Stimulated activated CD4-positive, alpha-beta T cell treated with anti-CD3 and anti-CD28 coated beads, Interleukin-4, amount 100 ng/mL, for 1 hour (primary cell): ENCODE results near the gene MAP2K6.

ENCODE experiments used
- DNase-seq: peaks from one replicate; pipeline ENCODE4 v3.0.0-alpha.2; 2020

Gene MAP2K6

DNA sequence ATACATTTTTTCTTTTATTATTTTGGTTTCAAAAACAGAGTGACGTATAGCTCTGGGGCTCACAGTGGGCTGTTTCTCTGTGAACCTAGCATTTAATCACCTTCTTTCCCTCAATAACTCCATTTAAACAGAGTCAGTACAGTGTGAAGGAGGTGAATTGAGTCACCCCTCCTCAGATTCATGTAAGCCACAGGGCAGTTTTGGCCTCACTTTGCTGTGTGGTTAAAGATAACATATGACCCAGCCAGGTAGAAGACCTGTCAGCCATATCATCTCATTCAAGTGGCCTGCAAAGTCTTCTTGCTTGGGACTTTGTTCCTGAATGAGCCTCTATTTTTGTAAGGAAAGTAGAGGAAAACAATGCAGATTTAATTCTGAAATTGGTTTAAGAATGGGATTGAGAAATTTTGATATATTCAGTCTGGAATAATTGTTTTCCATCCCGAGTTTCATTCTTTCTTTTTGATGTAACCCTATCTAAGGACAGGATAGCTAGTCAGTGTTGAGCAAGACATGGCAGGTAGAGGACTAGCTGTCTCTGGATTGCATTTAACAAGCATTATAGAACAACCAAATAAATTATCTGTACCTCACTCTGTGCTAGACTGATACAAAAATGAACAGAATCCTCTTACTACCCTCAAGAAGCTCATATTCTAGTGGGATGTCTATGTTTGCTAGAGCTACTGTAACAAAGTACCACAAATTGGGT is 13.1 kb downstream of the MAP2K6 start:
- no peak for DNase-seq

DNA sequence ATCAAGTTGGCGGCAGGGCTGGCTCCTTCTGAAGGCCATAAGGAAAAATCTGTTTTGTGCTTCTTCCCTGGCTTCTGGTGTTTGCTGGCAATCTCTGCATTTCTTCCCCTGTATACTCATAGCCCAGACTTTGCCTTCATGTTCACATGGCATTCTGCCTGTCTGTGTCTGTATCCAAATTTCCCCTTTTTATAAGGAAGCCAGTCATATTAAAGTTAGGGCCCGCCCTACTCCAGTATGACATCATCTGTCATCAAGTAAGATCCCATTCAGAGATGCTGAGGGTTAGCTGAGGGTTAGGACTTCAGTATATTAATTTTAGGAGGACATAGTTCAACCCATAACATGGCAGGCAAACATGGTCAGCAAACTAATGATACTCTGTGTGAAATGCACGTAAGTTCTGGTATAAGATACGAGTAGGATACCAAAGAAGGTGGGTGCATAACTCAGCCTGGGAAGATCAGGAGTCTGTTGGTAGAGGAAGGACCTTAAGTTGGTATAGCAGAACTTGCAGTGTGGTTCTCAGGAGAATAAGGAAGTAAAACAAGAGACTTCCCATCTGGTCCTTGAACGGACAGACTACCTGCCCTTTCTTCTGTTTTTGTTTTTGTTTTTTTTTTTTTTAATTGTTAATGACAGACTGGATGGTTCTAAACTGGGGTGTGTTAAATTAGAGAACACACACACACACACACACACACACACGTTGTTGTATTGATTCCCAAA is 13.9 kb downstream of the MAP2K6 start:
- DNase-seq, result no peak

DNA sequence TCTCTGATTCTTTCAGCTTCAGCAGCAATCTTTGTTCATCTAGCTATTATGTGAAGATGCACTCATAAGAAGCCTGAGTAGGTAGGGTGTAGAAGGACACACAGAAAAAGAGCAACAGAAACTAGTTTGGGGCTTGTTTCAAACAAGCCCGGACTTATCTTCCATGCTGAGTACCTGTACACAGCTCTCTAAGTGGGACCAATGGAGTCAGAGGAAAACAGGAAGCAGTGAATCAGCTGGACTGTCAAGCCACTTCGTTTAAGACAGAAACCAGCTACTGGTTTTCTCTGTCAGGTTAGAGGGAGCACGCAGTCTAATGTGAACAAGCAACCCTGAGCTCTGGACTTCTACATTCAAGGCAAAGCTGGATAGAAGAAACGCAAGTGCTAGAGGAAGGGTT is 16.0 kb downstream of the MAP2K6 start:
- no peak for DNase-seq

DNA sequence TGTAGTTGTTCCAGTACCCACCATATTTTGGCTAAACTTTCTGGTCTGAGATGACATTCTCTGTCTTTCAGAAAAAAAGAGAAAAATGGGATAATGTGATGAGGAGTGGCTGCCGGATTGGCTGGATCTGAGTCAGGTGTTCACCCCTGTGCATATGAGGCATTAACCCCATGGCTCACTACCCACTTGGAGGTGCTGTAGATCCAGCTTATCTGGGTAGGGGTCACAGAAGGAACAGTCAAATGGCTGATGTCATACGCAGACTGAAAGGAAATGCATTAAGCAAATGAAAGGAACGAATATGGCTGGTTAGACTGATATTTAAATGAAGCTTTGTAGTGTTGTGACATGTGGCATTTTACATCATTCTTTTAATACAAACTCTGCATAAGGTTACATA is 17.3 kb downstream of the MAP2K6 start:
- no peak for DNase-seq

DNA sequence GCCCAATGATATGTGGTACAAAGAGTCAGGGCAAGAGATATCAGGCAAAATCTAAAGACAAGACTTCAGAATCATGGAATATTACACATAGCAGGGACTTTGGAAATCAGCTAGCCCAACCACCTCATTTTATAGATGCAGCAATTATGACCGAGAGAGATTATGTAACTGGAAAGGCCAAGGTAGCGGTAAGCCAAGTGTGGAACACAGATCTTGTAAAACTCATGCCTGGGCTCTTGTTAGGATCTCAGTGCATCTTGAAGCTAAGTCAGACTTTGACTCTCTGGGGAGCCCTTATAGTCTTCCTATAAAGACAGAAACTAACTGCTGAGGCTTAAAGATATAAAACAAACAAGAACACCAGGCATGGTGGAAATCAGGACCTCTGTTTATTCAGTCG is 18.6 kb downstream of the MAP2K6 start:
- DNase-seq, result no peak

DNA sequence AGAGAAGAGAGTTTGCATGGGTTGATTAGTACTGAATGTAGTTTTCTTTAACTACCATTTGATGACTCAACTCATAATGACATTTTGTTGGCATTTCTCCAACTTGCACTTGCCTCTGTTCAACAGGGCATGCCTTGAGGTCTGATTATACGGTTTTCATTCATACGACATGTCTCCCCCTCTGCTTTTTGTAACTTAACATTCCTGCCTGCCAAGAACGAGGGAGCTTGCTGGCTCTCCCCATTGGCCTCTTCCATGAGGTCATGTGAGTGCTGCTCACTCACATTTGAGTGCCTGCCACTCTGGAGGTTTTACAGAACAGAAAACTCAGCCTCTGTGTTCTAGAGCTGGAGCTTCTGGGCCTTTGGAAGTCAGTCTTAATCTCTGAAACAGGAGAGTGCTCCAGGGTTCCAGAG is 19.7 kb downstream of the MAP2K6 start:
- DNase-seq, result no peak

DNA sequence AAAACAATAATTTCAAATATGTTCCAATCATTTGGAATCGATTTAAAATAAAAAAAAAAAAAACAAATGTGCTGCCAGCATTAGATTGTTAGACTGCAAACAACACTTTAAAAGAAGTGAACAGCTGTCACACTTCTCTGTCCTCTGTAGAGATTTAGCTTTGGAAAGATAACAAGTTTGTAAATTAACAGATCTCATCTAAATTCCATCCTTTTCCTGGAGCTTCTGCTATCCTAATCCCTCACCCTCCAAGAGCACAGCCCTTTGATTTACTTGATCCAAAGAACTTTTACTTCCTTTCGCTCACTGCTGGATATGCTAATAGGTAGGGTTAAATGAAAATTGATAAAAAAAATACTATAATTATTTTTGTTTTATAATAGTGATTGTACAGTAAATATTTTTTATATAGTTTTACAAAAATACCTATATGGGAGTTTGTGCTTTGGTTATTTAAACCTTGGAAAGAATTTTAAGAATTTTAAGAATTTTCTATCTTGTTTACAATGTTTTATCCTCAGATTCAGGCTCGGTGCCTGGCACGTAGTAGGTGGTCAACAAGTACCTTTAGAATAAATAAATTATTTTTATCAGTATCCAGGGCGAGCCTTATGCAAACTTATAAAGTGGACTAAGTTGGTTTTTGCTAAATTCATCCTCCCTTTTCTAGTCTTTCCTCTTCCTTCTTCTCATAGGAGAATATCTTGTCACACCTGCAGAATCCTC is 21.6 kb downstream of the MAP2K6 start:
- no peak for DNase-seq

DNA sequence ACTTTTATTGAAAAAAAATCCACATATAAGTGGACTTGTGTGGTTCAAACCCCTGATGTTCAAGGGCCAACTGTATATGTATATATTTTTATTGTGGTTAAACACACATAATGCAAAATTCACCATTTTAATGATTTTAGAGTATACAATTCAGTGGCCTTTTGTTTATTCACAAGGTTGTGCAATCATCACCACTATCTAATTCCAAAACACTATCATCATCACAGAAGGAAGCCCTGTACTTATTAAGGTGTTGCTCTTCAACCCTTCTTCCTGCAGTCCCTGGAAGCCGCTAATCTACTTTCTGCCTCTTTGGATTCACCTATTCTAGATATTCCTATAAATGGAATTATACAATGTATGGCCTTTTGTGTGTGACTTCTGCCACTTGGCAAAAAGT is 23.0 kb downstream of the MAP2K6 start:
- no peak for DNase-seq

DNA sequence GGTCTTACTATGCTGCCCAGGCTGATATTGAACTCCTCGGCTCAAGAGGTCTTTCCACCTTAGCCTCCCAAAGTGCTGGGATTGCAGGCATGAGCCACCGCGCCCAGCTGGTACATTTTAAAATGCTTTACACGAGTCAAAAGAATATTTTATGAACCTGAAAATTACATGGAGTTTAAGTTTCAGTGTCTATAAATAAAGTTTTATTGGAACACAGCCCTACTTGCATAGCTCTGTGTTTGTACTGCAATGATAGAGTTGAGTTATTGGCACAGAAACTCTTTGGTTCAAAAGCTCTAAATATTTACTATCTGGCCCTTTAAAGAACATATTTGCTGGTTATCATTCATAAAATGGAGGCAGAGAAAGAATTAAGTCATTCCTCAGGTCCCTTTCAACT is 24.3 kb downstream of the MAP2K6 start:
- no peak for DNase-seq

DNA sequence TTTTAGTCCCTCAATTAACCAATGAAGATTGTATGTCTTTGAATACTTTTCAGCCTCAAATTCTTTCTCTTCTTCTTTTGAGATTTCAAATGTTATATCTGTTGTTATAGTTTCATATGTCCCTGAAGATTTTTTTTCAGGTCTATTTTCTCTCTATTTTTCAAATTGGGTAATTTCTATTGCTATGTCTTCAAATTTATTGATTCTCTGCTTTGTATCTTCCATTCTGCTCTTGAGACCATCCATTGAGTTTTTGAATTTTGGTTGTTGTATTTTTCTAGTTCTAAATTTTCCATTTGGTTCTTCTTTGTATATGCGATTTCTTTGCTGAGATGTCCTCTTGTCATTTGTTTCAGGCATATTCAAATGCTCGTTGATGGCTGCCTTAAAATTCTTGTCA is 26.7 kb downstream of the MAP2K6 start:
- DNase-seq, result no peak

DNA sequence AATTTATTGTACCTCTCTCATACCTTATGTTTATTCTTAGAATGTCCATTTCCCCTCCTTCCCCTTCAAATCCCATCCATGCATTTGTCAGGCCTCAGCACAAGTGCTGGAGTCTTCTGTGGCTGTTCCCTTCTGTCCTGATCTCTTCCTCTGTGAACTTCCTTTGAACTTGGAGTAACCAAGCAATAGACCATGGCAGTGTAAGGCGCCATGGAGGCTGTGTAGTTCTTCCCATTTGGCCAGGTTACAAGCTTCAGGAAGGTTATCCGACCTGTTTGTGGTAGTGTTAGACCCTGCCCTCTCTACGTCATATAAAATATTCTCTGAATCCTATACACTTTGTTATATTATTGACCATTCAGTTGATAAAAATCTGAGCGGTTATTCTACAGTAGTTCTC is 28.6 kb downstream of the MAP2K6 start:
- DNase-seq, result no peak

DNA sequence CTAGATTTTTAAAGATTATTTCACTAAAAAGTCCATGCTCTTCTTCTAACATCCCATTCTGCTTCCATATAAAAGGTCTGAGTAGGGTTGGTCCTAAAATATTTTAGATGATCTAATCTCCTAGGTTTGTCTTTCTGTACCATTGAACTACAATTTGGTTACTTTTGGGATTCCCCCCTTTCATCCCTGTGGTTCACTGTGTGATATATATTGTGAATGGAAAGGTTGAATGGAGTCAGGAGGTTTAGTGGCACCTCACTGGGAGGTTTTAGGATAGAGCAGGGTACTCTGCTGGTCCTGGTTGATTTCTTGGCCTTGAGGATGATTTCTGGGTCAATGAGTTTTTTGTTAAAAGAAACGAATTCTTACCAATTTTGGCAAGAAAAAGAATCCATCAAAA is 29.5 kb downstream of the MAP2K6 start:
- no peak for DNase-seq

DNA sequence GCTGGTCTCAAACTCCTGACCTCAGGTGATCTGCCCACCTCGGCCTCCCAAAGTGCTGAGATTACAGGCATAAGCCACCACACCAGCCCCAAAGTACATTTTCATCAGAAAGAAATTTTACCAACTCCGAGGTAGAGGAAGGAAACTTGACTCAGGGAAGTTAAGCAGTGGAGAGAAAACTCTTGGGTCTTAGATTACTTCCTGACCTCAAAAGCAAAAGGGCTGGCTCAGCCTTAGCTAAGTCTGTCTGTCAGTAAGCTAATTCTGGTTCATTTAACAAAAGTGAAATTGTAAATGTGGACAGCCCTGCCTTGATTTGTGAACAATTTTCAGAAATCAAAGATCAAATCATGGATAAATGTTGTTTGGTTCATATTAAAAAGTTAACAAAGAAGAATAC is 30.6 kb downstream of the MAP2K6 start:
- no peak for DNase-seq

DNA sequence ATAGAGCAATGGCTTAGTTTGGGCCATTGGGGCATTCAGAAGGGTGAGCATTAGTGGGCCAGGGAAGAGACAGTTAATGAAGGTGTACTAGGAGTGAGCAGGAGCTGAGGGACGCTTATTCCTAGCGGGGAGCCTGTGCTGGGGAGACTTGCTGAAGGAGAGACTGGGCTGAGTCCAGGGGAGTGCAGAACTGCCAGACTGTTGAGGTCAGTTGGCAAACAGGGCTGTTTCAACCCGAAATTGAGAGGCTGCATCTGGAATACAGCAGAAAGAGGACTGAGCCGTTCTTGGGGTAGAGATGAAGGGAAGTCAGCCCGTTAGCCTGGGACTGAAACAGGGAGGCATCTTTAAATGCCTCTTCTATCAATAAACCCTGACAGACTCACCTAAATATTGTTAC is 33.2 kb downstream of the MAP2K6 start:
- DNase-seq, result no peak

DNA sequence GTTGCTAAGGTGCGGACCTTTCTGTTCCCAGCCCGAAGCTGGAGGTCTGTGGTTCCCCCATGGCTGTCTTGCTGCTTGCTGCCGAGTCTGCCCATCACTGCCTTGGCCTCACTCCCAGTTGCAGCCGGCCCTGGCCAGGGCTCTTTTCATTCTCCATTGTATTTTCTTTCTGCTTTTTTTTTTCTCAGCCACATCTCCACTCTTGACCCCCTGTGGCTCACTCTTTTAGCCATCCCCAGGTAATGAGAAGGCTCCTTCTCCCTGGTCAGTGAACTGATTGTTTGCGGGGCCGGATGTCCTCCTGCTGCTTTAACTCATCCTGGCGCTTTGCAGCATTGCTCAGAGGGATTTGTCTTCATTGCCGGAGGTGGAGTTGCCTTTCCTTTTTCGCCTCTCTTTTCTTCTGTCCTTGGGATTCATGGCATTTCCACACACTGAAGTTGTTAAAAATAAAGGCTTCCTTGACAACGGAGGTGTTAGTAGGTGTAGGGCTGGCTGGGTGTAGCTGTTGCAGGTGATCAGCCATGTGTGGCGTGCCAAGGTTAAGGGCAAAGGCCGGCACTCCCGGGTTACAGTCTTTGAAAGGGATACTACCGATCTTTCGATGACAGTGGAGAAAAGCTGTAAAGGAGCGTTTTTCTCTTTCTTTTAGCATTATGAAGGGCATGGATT is 34.1 kb downstream of the MAP2K6 start:
- DNase-seq, result no peak

DNA sequence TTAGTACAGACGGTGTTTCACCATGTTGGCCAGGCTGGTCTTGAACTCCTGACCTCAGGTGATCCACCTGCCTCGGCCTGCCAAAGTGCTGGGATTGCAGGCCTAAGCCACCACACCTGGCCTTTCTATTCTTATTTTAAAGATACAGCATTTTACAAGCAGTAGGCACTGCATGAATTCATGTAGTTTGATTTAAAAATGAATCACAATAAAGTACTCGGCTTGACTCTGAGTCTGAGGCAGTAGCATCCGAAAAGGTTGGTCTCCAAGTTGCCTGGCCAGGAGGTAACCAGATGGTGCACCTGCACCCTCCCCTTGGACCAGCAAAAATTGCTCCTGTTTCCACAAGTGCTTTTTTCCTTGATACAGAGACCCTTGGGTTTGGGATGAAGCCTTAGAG is 35.6 kb downstream of the MAP2K6 start:
- DNase-seq, result no peak

DNA sequence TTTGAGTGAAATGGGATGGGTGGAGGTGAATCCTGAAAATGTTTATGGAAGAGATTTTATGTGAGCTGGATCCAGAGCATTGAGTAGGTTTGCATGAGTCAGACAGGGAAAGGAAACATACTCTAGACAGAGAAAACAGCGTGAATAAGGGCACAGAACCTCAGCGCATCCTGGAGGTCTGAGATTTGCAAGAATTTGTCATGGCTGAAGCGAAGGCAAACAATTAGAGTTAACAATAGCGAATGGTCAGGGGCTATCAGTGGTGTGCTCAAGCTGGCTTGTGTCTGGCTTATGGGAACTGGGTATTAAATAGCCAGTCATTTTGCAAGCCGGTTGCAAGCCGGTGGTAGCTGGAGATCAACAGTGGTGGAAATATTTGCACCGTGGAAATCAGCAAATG is 36.4 kb downstream of the MAP2K6 start:
- DNase-seq, result no peak

DNA sequence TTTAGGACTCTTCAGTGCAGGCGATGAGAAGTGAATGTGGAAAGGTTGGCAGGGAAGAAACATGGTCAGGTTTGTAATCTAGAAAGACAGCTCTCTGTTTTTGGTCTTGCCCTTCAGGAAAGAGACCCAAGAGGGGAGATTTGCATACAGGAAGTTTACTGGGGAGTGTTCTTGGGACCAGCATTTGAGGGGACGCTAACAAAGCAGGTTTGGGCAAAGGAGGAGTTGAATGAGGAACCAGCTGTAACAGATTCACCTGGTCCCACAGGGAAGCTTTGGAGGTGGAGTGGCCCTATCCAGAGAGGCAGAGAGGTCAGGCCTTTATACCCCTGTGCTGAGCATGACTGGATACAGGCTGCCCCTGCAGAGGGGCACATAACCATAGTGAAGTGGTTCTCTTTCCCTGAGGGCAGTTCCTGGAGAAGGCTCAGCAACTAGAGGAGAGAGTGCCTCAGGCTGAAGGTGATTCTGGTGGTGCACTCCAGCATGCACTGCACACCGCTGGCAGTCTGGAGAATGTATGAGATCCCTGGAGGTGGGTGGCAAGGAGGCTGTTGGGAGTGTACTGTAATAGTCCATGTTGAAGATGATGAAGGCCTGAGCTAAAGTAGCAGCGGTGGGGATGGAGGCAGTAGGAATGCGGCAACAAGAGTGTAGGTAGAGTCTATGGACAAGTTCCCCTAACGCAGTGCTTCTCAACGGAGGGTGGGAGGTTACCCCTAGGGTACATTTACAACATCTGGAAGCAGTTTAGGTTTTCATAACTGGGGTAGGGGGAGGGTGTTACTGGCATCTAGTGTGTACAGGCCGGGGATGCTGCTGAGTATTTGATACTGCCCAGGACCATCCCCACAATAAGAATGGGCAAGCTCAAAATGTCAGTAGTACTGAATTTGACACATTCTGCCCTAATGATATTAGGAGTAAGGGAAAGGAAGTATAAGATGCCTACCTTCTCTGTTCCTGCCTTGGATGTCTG is 37.2 kb downstream of the MAP2K6 start:
- no peak for DNase-seq

DNA sequence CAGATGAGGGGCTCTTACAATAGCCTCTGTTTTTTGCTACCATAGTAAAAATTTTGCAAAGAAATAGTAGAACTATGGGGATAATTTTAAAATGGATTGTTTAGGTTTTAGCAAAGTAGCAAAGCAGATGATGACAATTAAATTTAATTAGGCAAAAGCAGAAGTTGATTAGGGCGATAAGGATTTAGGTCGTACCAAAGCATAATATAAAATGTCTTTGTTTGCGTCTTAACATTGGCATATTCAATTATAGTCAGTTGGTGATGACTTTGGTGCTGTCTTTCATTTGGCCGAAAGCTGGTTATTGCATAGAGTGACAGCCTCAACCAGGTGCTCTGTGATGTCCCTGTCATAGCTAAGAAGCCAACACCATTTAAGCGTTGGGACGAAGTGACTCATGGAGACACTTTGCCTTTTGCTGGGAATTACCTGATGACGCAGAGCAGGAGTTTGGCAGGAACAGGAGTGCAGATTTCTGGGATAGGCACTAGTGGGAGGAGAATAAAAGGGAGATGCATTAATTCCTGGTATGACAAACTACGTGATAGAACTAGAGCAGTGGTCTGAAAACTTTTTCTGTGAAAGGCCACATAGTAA is 38.3 kb downstream of the MAP2K6 start:
- DNase-seq, result no peak

DNA sequence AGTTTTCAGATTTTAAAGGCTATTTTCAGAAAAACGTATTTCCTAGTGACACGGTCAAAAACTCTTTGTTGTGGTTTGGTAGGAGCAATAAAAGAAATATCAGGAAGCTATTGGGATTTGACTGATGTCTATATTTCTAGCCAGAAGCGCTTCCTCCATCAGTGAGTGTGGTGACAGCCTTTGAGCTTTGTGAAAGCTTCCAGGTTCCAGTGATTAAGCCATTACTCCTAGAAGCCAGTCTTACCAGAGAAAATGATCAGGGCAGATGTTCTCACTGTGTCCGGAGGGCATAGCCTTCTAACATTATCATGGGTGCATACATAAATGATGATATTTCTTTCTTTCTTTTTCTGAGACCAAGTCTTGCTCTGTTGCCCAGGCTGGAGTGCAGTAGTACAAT is 39.6 kb downstream of the MAP2K6 start:
- DNase-seq, result no peak

DNA sequence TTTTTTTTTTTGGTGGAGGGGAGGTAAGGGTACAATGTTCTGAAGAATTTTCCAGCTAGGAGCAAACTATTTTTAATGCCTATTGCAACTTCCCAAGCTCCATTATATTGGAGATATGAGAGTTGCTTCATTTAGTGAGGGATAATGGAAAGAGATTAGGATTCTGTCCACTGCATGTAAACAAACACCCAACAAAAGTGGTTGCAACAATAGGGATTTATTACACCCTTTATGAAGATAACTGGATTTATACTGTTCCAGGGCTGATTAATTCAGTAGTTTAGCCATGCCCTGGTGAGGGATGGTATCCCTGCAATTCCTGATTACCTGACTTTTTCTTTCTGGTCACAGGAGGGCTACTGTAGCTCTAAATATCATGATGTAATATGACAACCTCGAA is 40.5 kb downstream of the MAP2K6 start:
- no peak for DNase-seq

DNA sequence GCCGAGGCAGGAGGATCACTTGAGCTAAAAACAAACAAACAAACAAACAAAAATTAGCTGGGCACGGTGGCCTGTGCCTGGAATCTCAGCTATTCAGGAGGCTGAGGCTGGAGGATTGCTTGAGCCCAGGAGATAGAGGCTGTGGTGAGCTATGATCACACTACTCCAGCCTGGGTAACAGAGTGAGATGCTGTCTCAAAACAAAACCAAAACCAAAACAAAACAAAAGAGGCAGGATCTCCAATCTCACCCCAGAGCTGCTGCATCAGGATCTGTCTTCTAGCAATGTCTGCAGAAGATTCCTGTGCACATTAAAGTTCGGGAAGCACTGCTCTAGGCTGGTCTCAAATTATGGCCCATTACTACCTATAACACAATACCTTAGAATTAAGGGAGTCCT is 43.1 kb downstream of the MAP2K6 start:
- DNase-seq, result no peak
